Neuronal stem cell (in vitro differentiated cells): Measurements from ENCODE around the gene PAM.

ENCODE experiments used
- DNase-seq: peaks from one replicate; pipeline ENCODE4 v3.0.0-alpha.2; 2013; ENCODE audit warnings: low spot score
- H2AFZ ChIP-seq: one replicate; pipeline ENCODE4 v1.6.1; 2013; ENCODE audit warnings: mild to moderate bottlenecking, low read length, inconsistent platforms
- H2AK5ac ChIP-seq: 2 replicates; pipeline ENCODE4 v1.6.1; 2013; ENCODE audit warnings: low read depth, mild to moderate bottlenecking, inconsistent platforms, low read length, moderate library complexity, mixed read lengths
- H2BK120ac ChIP-seq: 2 replicates; pipeline ENCODE4 v1.6.1; 2013; ENCODE audit warnings: low read depth, mild to moderate bottlenecking, inconsistent platforms, low read length, moderate library complexity, mixed read lengths
- H2BK12ac ChIP-seq: one replicate; pipeline ENCODE4 v1.6.1; 2013; ENCODE audit warnings: low read length, inconsistent platforms
- H2BK15ac ChIP-seq: 2 replicates; pipeline ENCODE4 v1.6.1; 2013; ENCODE audit warnings: mild to moderate bottlenecking, low read length, inconsistent platforms, mixed read lengths
- H2BK5ac ChIP-seq: one replicate; pipeline ENCODE4 v1.6.1; 2013; ENCODE audit warnings: inconsistent platforms, mild to moderate bottlenecking, low read length, moderate library complexity
- H3K14ac ChIP-seq: one replicate; pipeline ENCODE4 v1.6.1; 2013; ENCODE audit warnings: low read length, inconsistent platforms
- H3K18ac ChIP-seq: 2 replicates; pipeline ENCODE4 v1.6.1; 2013; ENCODE audit warnings: low read length, inconsistent platforms
- H3K23ac ChIP-seq: 2 replicates; pipeline ENCODE4 v1.6.1; 2013; ENCODE audit warnings: low read depth, mild to moderate bottlenecking, mixed read lengths, low read length, inconsistent platforms; ENCODE audit not compliant: poor library complexity
- H3K27ac ChIP-seq: replicated peaks from 3 replicates; pipeline ENCODE4 v1.5.1; 2013; ENCODE audit warnings: low read length, inconsistent platforms
- H3K27me3 ChIP-seq, 3 experiments: 2 replicates each; pipeline ENCODE4 v1.6.1; 2013; ENCODE audit warnings: low read length in 3 of 3, mild to moderate bottlenecking in 2 of 3, inconsistent platforms in 1 of 3, low read depth in 1 of 3, mixed read lengths in 1 of 3, moderate library complexity in 1 of 3; ENCODE audit not compliant: control insufficient read depth in 3 of 3, insufficient read depth in 3 of 3
- H3K36me3 ChIP-seq, 2 donors: replicated peaks in 1 of 2; 2 replicates each; pipeline ENCODE4 v1.6.1; 2013; ENCODE audit warnings: low read length in 2 of 2; ENCODE audit not compliant: control insufficient read depth in 2 of 2, insufficient read depth in 2 of 2
- H3K4ac ChIP-seq: 2 replicates; pipeline ENCODE4 v1.6.1; 2013; ENCODE audit warnings: inconsistent platforms, mild to moderate bottlenecking, low read length, moderate library complexity
- H3K4me1 ChIP-seq, 2 donors: 1 replicate in 1 of 2; 2 replicates in 1 of 2; pipeline ENCODE4 v1.6.1; 2013; ENCODE audit warnings: low read length in 2 of 2, low read depth in 1 of 2; ENCODE audit not compliant: control insufficient read depth in 2 of 2, insufficient read depth in 1 of 2
- H3K4me2 ChIP-seq: one replicate; pipeline ENCODE4 v1.6.1; 2013; ENCODE audit warnings: mild to moderate bottlenecking, low read length, inconsistent platforms; ENCODE audit not compliant: insufficient read depth, poor library complexity, severe bottlenecking
- H3K4me3 ChIP-seq, 2 donors: 2 replicates each; pipeline ENCODE4 v1.5.1; 2013; ENCODE audit warnings: low read length in 2 of 2, mild to moderate bottlenecking in 2 of 2, inconsistent platforms in 1 of 2, moderate library complexity in 1 of 2
- H3K79me1 ChIP-seq: one replicate; pipeline ENCODE4 v1.6.1; 2013; ENCODE audit warnings: low read depth, mild to moderate bottlenecking, inconsistent platforms, low read length, moderate library complexity
- H3K9ac ChIP-seq: one replicate; pipeline ENCODE4 v1.6.1; 2013; ENCODE audit warnings: mild to moderate bottlenecking, low read depth, low read length, inconsistent platforms; ENCODE audit not compliant: poor library complexity
- H3K9me3 ChIP-seq, 2 donors: replicated peaks in 1 of 2; 2 replicates each; pipeline versions ENCODE3 to v1.6.1; 2013; ENCODE audit warnings: low read length in 2 of 2, mild to moderate bottlenecking in 2 of 2, inconsistent platforms in 1 of 2, low read depth in 1 of 2, mixed read lengths in 1 of 2, moderate library complexity in 1 of 2; ENCODE audit not compliant: control insufficient read depth in 2 of 2, insufficient read depth in 1 of 2
- H4K8ac ChIP-seq: one replicate; pipeline ENCODE4 v1.6.1; 2013; ENCODE audit warnings: low read depth, mild to moderate bottlenecking, inconsistent platforms, low read length, moderate library complexity
- H4K91ac ChIP-seq: one replicate; pipeline ENCODE4 v1.6.1; 2013; ENCODE audit warnings: low read length, low read depth, mild to moderate bottlenecking, inconsistent platforms; ENCODE audit not compliant: poor library complexity
- WGBS, 2 donors: extraction: QIAGEN DNeasy Blood & Tissue Kit; methylation state at CpG; one replicate each; pipeline ENCODE4 v1.1.7; 2013; ENCODE audit warnings: missing lambda C conversion rate in 2 of 2, mixed read lengths in 1 of 2; ENCODE audit not compliant: insufficient read length in 2 of 2, insufficient replicate concordance in 1 of 2; ENCODE audit errors: extremely low coverage in 2 of 2; 5-methylcytosine and 5-hydroxymethylcytosine counted together

The PAM gene

DNA sequence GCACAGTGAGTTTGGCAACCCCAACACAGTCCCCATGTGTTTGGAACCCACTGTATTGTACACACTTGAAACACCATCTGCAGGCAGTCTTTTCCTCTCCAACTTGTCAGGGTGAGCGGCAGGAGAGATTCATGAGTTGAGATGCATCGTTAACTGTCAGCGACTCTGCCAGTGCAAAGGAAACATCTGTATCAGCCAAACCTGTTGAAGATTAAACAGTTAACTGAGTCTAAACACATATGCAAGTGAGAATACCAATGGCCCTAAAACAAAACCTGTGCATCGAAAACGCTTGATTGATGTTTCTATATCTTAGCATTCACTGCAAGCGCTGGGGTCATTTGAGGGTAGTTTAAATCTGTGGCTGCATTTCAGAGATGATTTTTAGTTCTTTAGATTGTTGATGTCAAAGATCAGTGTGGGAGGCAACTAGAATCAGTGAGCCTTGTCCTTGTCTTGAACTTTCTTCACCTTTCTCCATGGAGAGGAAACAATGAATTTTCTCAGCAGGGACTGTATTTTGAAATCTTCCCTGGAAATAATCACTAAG lies 41.3 kb upstream of the PAM start:
- no peak for DNase-seq
- WGBS, 2 donors, result no CpG with 5 or more reads among the region's 6 CpGs

DNA sequence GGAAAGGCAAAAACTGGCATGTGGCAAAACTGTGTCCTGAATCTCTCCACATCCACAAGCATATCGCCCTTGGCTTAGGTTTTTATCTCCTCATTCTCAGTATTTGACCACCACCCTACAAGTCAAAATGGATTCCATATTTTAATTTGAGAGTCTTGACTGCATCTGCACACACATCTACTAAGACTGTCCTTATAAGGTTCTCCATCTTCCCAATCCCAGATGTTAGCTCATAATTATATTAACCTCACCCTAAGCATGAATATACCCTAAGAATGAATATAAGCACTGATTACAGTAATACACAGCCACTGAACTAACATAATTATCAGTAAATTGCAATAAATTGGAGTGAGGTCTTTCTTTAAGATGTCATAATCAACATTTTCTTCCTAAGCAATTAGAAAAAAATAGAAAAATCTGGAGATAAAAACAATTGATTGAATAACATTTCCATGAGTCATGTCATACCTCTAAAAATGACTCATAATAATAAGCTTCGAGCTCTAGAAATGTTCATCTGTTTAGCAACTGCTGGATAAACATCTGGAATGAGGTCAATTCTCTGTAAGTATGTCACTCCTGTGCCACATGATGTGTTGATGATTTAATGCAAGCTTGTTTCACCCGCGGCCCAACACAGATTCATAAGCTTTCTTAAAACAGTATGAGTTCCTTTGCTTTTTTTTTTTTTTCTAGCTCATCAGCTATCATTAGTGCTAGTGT lies 39.9 kb upstream of the PAM start:
- Histone ChIP-seq H2BK120ac (no peak overlapping the region), H3K4ac (no peak overlapping the region), H4K8ac (no peak overlapping the region), H2BK5ac (no peak overlapping the region), H3K79me1 (no peaks in the 10 kb centered on the region), H3K9ac (no peak overlapping the region), H2AFZ (no peak overlapping the region), H3K23ac (no peak overlapping the region), H3K4me3 (no peak overlapping the region), H3K27ac (no peak overlapping the region), H3K4me2 (no peak overlapping the region), H3K18ac (no peak overlapping the region), H2AK5ac (no peak overlapping the region), H3K27me3 (no peaks in the 10 kb centered on the region), H3K14ac (no peak overlapping the region), H4K91ac (no peak overlapping the region), H3K9me3 (peaks cover 0 to 2% of the 10 kb centered on the region in 2 donors), H3K4me1 (peaks cover 0 to 13% of the 10 kb centered on the region in 2 donors), H3K36me3 (no peaks in the 10 kb centered on the region), H2BK12ac (no peak overlapping the region), H2BK15ac (no peak overlapping the region)
- WGBS, 2 donors, result no CpG with 5 or more reads among the region's 4 CpGs
- DNase-seq, result no peak

More for the DNA sequence above, 41.3 kb upstream of the PAM start:
- Histone ChIP-seq H3K4me3 (peak overlapping the region in 1 of 2 donors; percentile 4), H2BK5ac (no peak overlapping the region), H3K9me3 (peaks cover 0 to 5% of the 10 kb centered on the region in 2 donors), H2BK120ac (no peak overlapping the region), H3K79me1 (no peaks in the 10 kb centered on the region), H3K27ac (no peak overlapping the region), H3K4ac (no peak overlapping the region), H2BK12ac (no peak overlapping the region), H2AK5ac (no peak overlapping the region), H3K18ac (no peak overlapping the region), H3K27me3 (no peaks in the 10 kb centered on the region), H3K36me3 (no peaks in the 10 kb centered on the region), H4K8ac (no peak overlapping the region), H3K4me1 (peaks cover 0 to 13% of the 10 kb centered on the region in 2 donors), H3K4me2 (no peak overlapping the region), H4K91ac (no peak overlapping the region), H2AFZ (peak overlapping the region; percentile 11), H2BK15ac (no peak overlapping the region), H3K23ac (no peak overlapping the region), H3K14ac (no peak overlapping the region), H3K9ac (no peak overlapping the region)

DNA sequence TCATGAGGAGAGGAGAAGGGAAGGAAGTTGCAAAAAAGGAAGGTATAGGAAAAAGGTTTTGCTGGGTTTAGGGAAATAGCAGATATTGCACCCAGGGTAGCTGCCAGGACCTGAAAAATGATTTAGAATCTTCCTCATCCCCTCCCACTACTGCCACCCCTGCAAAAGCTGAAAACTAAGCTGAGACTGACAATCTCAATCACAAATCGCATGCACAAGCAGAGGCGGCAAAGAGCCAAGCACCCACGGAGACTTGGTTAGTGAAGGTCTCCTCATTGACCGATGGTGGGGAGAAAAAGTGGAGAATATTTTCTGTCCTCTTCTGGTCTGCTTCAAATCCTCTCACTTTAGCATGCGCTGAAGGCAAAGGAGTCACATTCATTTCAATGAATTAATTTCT lies 39.1 kb upstream of the PAM start:
- no peak overlapping the region for H4K8ac ChIP-seq
- DNase-seq, result no peak
- H2AK5ac ChIP-seq, result no peak overlapping the region
- H2AFZ ChIP-seq, result no peak overlapping the region
- H3K9me3 ChIP-seq, result peaks cover 0 to 2% of the 10 kb centered on the region in 2 donors
- H3K36me3 ChIP-seq, result no peaks in the 10 kb centered on the region
- no peak overlapping the region for H2BK15ac ChIP-seq
- no peak overlapping the region for H3K4me2 ChIP-seq
- no peak overlapping the region for H2BK12ac ChIP-seq
- no peak overlapping the region for H3K23ac ChIP-seq
- H2BK120ac ChIP-seq, result no peak overlapping the region
- H3K4me3 ChIP-seq, result no peak overlapping the region
- no CpG with 5 or more reads among the region's 5 CpGs for WGBS, 2 donors
- H3K18ac ChIP-seq, result no peak overlapping the region
- no peaks in the 10 kb centered on the region for H3K79me1 ChIP-seq
- no peak overlapping the region for H3K27ac ChIP-seq
- no peak overlapping the region for H3K4ac ChIP-seq
- H3K4me1 ChIP-seq, result peaks cover 0 to 13% of the 10 kb centered on the region in 2 donors
- no peak overlapping the region for H3K14ac ChIP-seq
- H3K9ac ChIP-seq, result no peak overlapping the region
- no peak overlapping the region for H4K91ac ChIP-seq
- H3K27me3 ChIP-seq, result no peaks in the 10 kb centered on the region
- no peak overlapping the region for H2BK5ac ChIP-seq

- no peak overlapping the region for H3K9ac ChIP-seq
- no peaks in the 10 kb centered on the region for H3K27me3 ChIP-seq
- no peak overlapping the region for H3K4me2 ChIP-seq
- H2BK15ac ChIP-seq, result no peak overlapping the region
- H3K4me1 ChIP-seq, result peaks cover 0 to 4% of the 10 kb centered on the region in 2 donors
- DNase-seq, result no peak
- H2AFZ ChIP-seq, result no peak overlapping the region
- H3K4me3 ChIP-seq, result no peak overlapping the region
- H3K4ac ChIP-seq, result no peak overlapping the region
- WGBS, 2 donors, result no CpG with 5 or more reads among the region's 4 CpGs
- no peak overlapping the region for H3K23ac ChIP-seq
- H3K9me3 ChIP-seq, result peaks cover 0 to 2% of the 10 kb centered on the region in 2 donors
- no peak overlapping the region for H2BK5ac ChIP-seq
- no peak overlapping the region for H2AK5ac ChIP-seq
- H3K79me1 ChIP-seq, result no peaks in the 10 kb centered on the region
- H4K91ac ChIP-seq, result no peak overlapping the region
- H3K27ac ChIP-seq, result no peak overlapping the region
- H3K36me3 ChIP-seq, result no peaks in the 10 kb centered on the region
- no peak overlapping the region for H3K18ac ChIP-seq
- H4K8ac ChIP-seq, result no peak overlapping the region
- no peak overlapping the region for H3K14ac ChIP-seq
- no peak overlapping the region for H2BK120ac ChIP-seq
- H2BK12ac ChIP-seq, result no peak overlapping the region
These were observed 36.3 kb upstream of the PAM start for GRCh38 chr5:102718819-102719218.
